Activated gamma-delta T cell (primary cell): ENCODE data around the gene DTX2.
"Not testable (repeated sequence)": the region's sequence is repeated elsewhere in the genome, so short reads cannot be mapped to it uniquely, and the experiment has no call there.

Experiments used
- DNase-seq: peaks from one replicate; lab custom pipeline; 2025; lab: John Stamatoyannopoulos, UW

Gene DTX2

GRCh38 chr7:76443846-76444245, 17.7 kb upstream of the DTX2 start:
- not testable (repeated sequence) for DNase-seq

GRCh38 chr7:76445577-76446008, 15.9 kb upstream of the DTX2 start:
- not testable (repeated sequence) for DNase-seq

- not testable (repeated sequence) for DNase-seq
Observed at GRCh38 chr7:76457017-76457416, 4.5 kb upstream of the DTX2 start.

GRCh38 chr7:76458504-76458903, 3.0 kb upstream of the DTX2 start:
- DNase-seq, result not testable (repeated sequence)

- DNase-seq, result not testable (repeated sequence)
Observed at GRCh38 chr7:76460767-76461166, 742 bp upstream of the DTX2 start.

GRCh38 chr7:76462271-76462882, 868 bp downstream of the DTX2 start:
- DNase-seq, result not testable (repeated sequence)

- not testable (repeated sequence) for DNase-seq
Observed at GRCh38 chr7:76464959-76465358, 3.5 kb downstream of the DTX2 start.

- DNase-seq, result not testable (repeated sequence)
Observed at GRCh38 chr7:76465950-76466349, 4.4 kb downstream of the DTX2 start.

- DNase-seq, result not testable (repeated sequence)
Observed at GRCh38 chr7:76467743-76468404, 6.4 kb downstream of the DTX2 start.

GRCh38 chr7:76471556-76472221, 10.2 kb downstream of the DTX2 start:
- not testable (repeated sequence) for DNase-seq

- DNase-seq, result not testable (repeated sequence)
Observed at GRCh38 chr7:76473097-76473496, 11.6 kb downstream of the DTX2 start.

- DNase-seq, result not testable (repeated sequence)
Observed at GRCh38 chr7:76476280-76476679, 14.8 kb downstream of the DTX2 start.

GRCh38 chr7:76476742-76477474, 15.4 kb downstream of the DTX2 start:
- DNase-seq, result not testable (repeated sequence)

GRCh38 chr7:76479628-76480027, 18.1 kb downstream of the DTX2 start:
- not testable (repeated sequence) for DNase-seq

GRCh38 chr7:76480403-76481253, 19.1 kb downstream of the DTX2 start:
- DNase-seq, result not testable (repeated sequence)

GRCh38 chr7:76482660-76483059, 21.2 kb downstream of the DTX2 start:
- not testable (repeated sequence) for DNase-seq

GRCh38 chr7:76483081-76483480, 21.6 kb downstream of the DTX2 start:
- not testable (repeated sequence) for DNase-seq

GRCh38 chr7:76484456-76484855, 22.9 kb downstream of the DTX2 start:
- not testable (repeated sequence) for DNase-seq

- not testable (repeated sequence) for DNase-seq
Observed at GRCh38 chr7:76485822-76486610, 24.5 kb downstream of the DTX2 start.

GRCh38 chr7:76486618-76487017, 25.1 kb downstream of the DTX2 start:
- not testable (repeated sequence) for DNase-seq
